A172 (cell line): ENCODE data around the gene CTXND1. TPM values are rescaled to one million over a fixed set of nuclear protein-coding genes. Genes with fewer than 3 reads are reported as not detected.

ENCODE experiments used
- DNase-seq: peaks from one replicate; pipeline ENCODE4 v3.0.0-alpha.2; 2015; ENCODE audit warnings: low spot score
- total RNA-seq: library from RNA; depleted of rRNA; stranded (reverse); fragments of >200 nt; shearing (Covaris generic); gene quantifications from 2 replicates; pipeline ENCODE4 v1.2.3, GENCODE V29; 2014; rRNA removed

Gene CTXND1
- total RNA-seq, 1 experiment from 2014 or later = not detected

- DNase-seq = peak; percentile 70
Measured at GRCh38 chr15:80159811-80160569, 92.0 kb downstream of the CTXND1 start.

DNA sequence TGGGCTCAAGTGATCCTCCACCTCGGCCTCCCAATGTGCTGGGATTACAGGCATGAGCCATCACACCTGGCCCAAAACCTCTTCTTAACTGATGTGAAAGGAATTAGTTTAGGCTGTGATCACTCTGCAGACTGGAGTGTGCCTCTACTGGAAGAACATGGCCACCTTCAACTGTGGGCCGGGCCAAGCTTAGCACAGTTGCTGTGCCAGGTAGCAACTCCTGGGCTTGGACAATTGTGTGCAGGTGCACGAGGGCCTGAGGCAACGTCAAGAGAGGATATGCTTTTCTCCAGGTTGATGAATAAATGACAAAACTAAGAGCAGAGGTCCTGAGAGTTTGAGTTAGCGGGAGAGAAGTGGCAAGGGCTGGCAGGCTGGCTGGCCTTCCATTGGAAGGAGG is 92.7 kb downstream of the CTXND1 start:
- DNase-seq = no peak

DNA sequence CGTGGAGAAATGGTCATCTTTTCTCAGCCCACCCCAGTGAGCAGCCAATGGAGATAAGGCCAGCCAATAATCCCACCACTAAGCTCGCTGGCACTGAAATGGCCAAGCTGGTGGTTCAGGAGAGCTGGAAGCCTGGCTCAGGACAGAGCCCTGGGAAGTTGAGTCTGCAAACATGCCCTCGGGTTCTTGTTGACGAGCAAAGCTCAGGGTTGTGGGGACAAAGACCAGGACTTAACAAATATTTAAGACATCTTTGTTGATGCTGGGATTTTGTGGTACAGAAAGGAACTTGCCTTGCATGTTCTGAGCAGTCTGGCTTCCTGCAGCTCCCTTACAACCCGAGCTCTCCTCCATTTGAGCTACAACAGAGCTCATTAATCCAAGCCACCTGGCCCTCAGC is 94.8 kb downstream of the CTXND1 start:
- no peak for DNase-seq

GRCh38 chr15:80156176-80156720 is 95.8 kb downstream of the CTXND1 start:
- no peak for DNase-seq

DNA sequence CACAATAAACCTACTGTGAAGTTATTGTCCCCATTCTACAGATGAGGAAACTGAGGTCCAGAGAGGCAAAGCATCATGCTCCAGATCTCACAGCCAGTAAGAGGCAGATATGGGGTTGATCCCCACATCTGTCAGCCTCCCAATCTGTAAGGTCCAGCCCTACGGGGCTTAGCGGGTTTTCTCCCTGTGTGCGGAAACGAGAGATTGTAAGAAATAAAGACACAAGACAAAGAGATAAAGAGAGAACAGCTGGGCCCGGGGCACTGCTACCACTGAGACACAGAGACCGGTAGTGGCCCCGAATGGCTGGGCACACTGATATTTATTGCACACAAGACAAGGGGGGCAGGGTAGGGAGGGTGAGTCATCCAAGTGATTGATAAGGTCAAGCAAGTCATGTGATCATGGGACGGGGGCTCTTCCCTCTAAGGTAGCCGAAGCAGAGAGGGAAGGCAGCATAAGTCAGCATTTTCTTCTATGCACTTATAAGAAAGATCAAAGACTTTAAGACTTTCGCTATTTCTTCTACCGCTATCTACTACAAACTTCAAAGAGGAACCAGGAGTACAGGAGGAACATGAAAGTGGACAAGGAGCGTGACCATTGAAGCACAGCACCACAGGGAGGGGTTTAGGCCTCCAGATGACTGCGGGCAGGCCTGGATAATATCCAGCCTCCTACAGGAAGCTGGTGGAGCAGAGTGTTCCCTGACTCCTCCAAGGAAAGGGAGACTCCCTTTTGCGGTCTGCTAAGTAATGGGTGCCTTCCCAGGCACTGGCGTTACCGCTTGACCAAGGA is 96.4 kb downstream of the CTXND1 start:
- DNase-seq = peak; percentile 42

DNA sequence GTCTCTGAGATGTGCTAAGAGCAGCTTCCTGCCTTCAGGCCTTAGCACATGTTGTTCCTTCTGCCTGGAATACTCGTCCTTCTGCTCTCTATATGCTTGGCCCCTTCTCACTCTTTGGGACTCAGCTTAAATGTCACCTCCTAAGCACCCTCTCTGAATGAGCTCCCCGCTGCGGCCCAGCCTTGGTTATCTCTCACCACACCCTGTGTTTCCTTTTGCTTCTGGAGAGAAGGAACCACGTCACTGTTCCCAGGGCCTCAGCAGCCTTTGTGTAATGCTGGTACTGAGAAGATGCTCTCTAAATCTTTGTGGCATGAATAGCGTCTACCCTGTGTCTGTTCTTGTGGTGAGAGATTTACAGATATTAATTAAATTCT is 97.0 kb downstream of the CTXND1 start:
- DNase-seq = no peak

DNA sequence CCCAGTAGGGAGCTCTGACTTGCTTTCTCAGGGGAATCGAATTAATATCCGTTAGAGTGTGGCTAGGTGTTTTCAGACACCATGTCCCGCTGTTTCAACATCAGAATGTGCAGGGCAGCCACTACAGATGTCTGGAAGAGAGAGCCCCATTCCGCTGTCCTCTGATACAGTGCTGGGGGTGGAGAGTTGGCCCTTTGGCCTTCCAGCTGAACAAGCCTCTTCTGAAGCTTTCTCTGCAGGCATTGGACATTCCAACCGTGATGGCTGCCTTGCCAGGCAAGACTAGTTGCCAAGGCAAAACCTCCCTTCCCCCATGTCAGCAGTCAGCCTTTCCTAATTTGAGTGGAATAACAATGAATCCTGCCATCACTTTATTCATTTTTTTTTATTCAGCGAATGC is 97.7 kb downstream of the CTXND1 start:
- DNase-seq = no peak

GRCh38 chr15:80153900-80154299 is 98.1 kb downstream of the CTXND1 start:
- no peak for DNase-seq

DNA sequence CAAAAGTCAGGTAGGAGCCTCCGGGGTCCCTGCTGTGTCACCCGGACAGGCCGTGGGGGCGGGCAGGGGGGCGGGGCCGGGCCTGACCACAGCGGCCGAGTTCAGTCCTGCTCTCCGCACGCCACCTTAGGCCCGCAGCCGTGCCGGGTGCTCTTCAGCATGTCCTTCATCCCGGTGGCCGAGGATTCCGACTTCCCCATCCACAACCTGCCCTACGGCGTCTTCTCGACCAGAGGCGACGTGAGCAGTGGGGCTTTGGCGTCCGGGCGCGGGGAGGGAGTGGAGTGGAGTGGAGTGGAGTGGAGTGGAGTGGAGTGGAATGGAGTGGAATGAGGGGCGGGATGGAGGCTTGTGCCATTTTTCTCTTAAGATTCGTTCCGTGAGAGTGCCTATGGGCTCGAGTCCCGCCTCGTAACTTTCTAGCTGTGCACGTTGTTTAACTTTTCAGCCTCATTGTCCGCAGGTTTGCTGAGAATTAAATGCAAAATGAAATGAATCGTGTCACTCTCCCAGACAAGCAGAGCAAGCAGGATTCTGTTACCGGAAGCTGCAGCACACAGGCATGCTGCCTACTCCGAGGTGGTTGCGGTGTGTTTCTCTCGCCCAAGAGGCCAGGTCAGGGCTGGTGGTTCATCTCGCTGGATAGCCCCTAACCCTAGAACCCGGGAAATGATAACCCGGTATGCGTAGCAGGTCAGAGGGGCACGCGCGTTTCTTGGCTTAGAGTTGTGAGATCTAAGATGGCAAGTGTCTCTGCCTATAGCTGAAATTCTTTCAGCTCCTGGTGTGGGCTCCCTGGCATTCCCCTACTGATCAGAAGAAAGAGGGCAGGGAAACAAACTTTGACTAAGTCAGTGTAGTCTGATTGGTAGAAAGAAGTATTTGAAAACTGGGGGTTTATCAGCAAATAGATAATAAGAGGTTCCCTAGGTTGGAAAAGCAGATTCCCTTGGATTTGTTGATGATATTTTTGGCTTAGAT is 98.8 kb downstream of the CTXND1 start, which contains the start of gene FAH:
Gene FAH (plus strand): TSS at position 104 of the 981 bp plus-strand sequence. CDS start 56 bp downstream, at position 160.
- peak; percentile 40 for DNase-seq

GRCh38 chr15:80152180-80152895 is 99.7 kb downstream of the CTXND1 start:
- peak; percentile 85 for DNase-seq

DNA sequence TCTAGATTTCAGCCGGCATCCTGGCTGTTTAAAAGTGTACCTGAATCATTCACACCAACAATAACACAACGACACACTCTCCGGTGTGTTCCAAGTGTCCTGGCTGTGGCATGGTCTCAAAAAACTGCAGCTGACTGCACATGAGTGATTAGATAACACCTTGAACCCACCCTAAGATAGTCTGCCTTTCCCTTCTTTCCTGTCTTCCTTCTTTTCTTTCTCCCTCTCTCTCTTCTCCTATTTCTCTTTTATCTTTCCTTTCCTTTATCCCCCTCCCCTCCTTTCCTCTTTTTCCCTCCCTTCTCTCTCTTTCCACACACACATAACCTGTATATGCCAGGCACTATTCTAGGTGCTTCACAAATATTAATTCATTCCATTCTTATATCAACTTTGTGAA is 100.4 kb downstream of the CTXND1 start:
- DNase-seq = no peak

DNA sequence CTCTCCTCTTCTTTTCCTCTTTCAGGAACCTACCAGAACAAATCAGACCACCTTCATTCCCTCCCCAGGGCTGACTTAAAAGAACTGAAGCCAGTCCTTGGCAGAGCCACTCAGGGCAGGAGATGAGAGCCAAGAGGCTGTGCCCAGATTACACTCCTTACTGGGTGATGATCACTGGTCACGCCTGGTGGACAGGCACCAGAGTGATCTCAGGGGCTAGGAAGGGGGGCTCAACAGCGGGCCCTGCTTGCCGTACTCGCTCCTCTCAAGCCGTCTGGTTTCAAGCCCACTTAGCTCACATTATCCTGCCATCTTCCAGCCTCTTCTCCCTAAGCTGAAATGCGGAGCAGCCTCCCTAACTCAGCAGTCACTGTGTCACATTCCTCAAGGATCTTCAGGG is 100.9 kb downstream of the CTXND1 start:
- no peak for DNase-seq

Other genes with a start within 250 kb of the CTXND1 start
- 113 and 131 TPM in 2 replicates for gene ZFAND6, start 192.5 kb downstream of the CTXND1 start, total RNA-seq
- gene FAH, start 99.2 kb downstream of the CTXND1 start, total RNA-seq = 22.6 and 24.5 TPM in 2 replicates
- gene ARNT2, start 152.2 kb upstream of the CTXND1 start, total RNA-seq = 14.2 and 18.5 TPM in 2 replicates